SK-N-SH (cell line): ENCODE results near the gene ZMIZ1. TPM values are rescaled to one million over a fixed set of nuclear protein-coding genes. Genes with fewer than 3 reads are reported as not detected.
A peak's percentile ranks its signal among the peaks of the same experiment; 100 is the strongest.

ENCODE experiments used
- CTCF ChIA-PET: fragments of 300-600, 350-600 bp; formaldehyde crosslinking; extraction: SDS; loops from one replicate; lab custom pipeline; 2021; lab: Yijun Ruan, JAX
- POLR2A ChIA-PET: fragments of 350-600 bp; sonication (Branson Sonifier 250); formaldehyde crosslinking; extraction: SDS; loops from one replicate; lab custom pipeline; 2020; ENCODE audit warnings: antibody characterized with exemption, inconsistent platforms; lab: Yijun Ruan, JAX
- DNase-seq: peaks from one replicate; pipeline ENCODE4 v3.0.0; 2012
- H2AFZ ChIP-seq: fragments of 200-600 bp; sonication (generic); 2 replicates; pipeline ENCODE4 v1.8.1; 2016; ENCODE audit warnings: antibody characterized with exemption, mild to moderate bottlenecking, low read depth
- H3F3A ChIP-seq: fragments of 200-600 bp; sonication (generic); replicated peaks from 2 replicates; pipeline ENCODE3; 2016; ENCODE audit warnings: antibody characterized with exemption, mild to moderate bottlenecking; ENCODE audit not compliant: insufficient read depth
- H3K27ac ChIP-seq, 2 experiments: fragments of 200-500 bp in 1 of 2; fragments of 200-600 bp in 1 of 2; sonication (Bioruptor generic) in 1 of 2; sonication (generic), shearing (Covaris generic) in 1 of 2; 2 replicates each; pipeline versions ENCODE4 v1.5.1 to v1.6.1; 2014 to 2016; ENCODE audit warnings: low read depth in 2 of 2, inconsistent platforms in 1 of 2, low read length in 1 of 2, mild to moderate bottlenecking in 1 of 2, mixed read lengths in 1 of 2
- H3K27me3 ChIP-seq: fragments of 200-600 bp; sonication (generic), shearing (Covaris generic); 2 replicates; pipeline ENCODE4 v1.6.1; 2016; ENCODE audit warnings: mixed run types; ENCODE audit not compliant: insufficient read depth
- H3K36me3 ChIP-seq, 2 experiments: fragments of 200-500 bp in 1 of 2; fragments of 200-600 bp in 1 of 2; sonication (Bioruptor generic) in 1 of 2; sonication (generic) in 1 of 2; replicated peaks in 1 of 2; 2 replicates each; pipeline versions ENCODE3 to v1.5.1; 2014 to 2016; ENCODE audit warnings: low read length in 1 of 2, mild to moderate bottlenecking in 1 of 2; ENCODE audit not compliant: insufficient read depth in 2 of 2, control insufficient read depth in 1 of 2
- H3K4me1 ChIP-seq, 2 experiments: fragments of 200-500 bp in 1 of 2; fragments of 200-600 bp in 1 of 2; sonication (Bioruptor generic) in 1 of 2; sonication (generic), shearing (Covaris generic) in 1 of 2; 2 replicates each; pipeline versions ENCODE4 v1.5.1 to v1.6.1; 2014 to 2016; ENCODE audit warnings: low read depth in 1 of 2, low read length in 1 of 2, mixed run types in 1 of 2; ENCODE audit not compliant: insufficient read depth in 2 of 2, control insufficient read depth in 1 of 2
- H3K4me2 ChIP-seq: fragments of 200-600 bp; sonication (generic), shearing (Covaris generic); 2 replicates; pipeline ENCODE4 v1.6.1; 2017; ENCODE audit warnings: mixed run types
- H3K4me3 ChIP-seq, 2 experiments: fragments of 200-500 bp in 1 of 2; fragments of 200-600 bp in 1 of 2; sonication (Bioruptor generic) in 1 of 2; sonication (generic), shearing (Covaris generic) in 1 of 2; 2 replicates each; pipeline versions ENCODE4 v1.5.1 to v1.8.1; 2014 to 2016; ENCODE audit warnings: low read depth in 2 of 2, inconsistent platforms in 1 of 2, low read length in 1 of 2, mild to moderate bottlenecking in 1 of 2, mixed read lengths in 1 of 2, moderate library complexity in 1 of 2
- H3K79me2 ChIP-seq: fragments of 200-600 bp; sonication (generic); 2 replicates; pipeline ENCODE4 v1.8.1; 2017; ENCODE audit warnings: mild to moderate bottlenecking; ENCODE audit not compliant: insufficient read depth
- H3K9ac ChIP-seq: fragments of 200-600 bp; sonication (generic); 2 replicates; pipeline ENCODE4 v1.6.1; 2017; ENCODE audit warnings: mixed run types
- H3K9me2 ChIP-seq: fragments of 200-600 bp; sonication (generic); 2 replicates; pipeline ENCODE4 v1.6.1; 2017; ENCODE audit warnings: mixed run types
- H3K9me3 ChIP-seq: fragments of 200-600 bp; sonication (generic); 2 replicates; pipeline ENCODE4 v1.6.1; 2017; ENCODE audit warnings: mixed run types, mild to moderate bottlenecking, moderate library complexity
- H4K20me1 ChIP-seq: fragments of 200-600 bp; sonication (generic); 2 replicates; pipeline ENCODE4 v1.6.1; 2017; ENCODE audit warnings: mild to moderate bottlenecking, mixed run types; ENCODE audit not compliant: insufficient read depth
- CHD2 ChIP-seq: fragments of 150-350 bp; IDR thresholded peaks from 2 replicates; pipeline ENCODE4 v1.6.1; 2018; ENCODE audit warnings: low read length; ENCODE audit not compliant: partially characterized antibody
- ELF1 ChIP-seq: IDR thresholded peaks from 2 replicates; pipeline ENCODE4 v1.4.0; 2012
- FOSL2 ChIP-seq: IDR thresholded peaks from 2 replicates; pipeline ENCODE4 v1.4.0; 2012; ENCODE audit warnings: low read depth, mild to moderate bottlenecking, moderate library complexity, borderline replicate concordance
- FOXM1 ChIP-seq: IDR thresholded peaks from 2 replicates; pipeline ENCODE4 v1.4.0; 2012; ENCODE audit warnings: low read depth, mild to moderate bottlenecking
- GATA2 ChIP-seq: sonication (generic); formaldehyde crosslinking; IDR thresholded peaks from 2 replicates; pipeline ENCODE4 v1.5.0; 2020; ENCODE audit warnings: mild to moderate bottlenecking, missing genetic modification reagents
- MEF2A ChIP-seq: IDR thresholded peaks from 2 replicates; pipeline ENCODE4 v1.4.0; 2012; ENCODE audit warnings: low read depth, borderline replicate concordance
- MXI1 ChIP-seq: IDR thresholded peaks from 2 replicates; pipeline ENCODE4 v1.6.1; 2012; ENCODE audit warnings: mild to moderate bottlenecking, low read depth, low read length, improper control_type of control experiment
- NFIC ChIP-seq: IDR thresholded peaks from 2 replicates; pipeline ENCODE4 v1.4.0; 2012; ENCODE audit warnings: borderline replicate concordance
- PBX3 ChIP-seq: IDR thresholded peaks from 2 replicates; pipeline ENCODE4; 2012
- RXRA ChIP-seq: IDR thresholded peaks from 2 replicates; pipeline ENCODE4 v1.4.0; 2012; ENCODE audit warnings: low read depth, mild to moderate bottlenecking, borderline replicate concordance
- SIN3A ChIP-seq: IDR thresholded peaks from 2 replicates; pipeline ENCODE4 v1.6.1; 2012; ENCODE audit warnings: low read depth, mild to moderate bottlenecking, low read length, moderate library complexity, borderline replicate concordance
- USF1 ChIP-seq: IDR thresholded peaks from 2 replicates; pipeline ENCODE4 v1.4.0; 2012; ENCODE audit warnings: low read depth, borderline replicate concordance
- WGBS: methylation state at CpG from one replicate; pipeline ENCODE4 v1.1.6; 2017; ENCODE audit warnings: low lambda C conversion rate; 5-methylcytosine and 5-hydroxymethylcytosine counted together
- polyA plus RNA-seq, 3 experiments: library from polyadenylated mRNA; depleted of rRNA; stranded (reverse); fragments of >200 nt; gene quantifications; 2 replicates each; pipeline ENCODE4 v1.2.3, GENCODE V29; 2012
- TF ChIP-seq, protein P1 (sequence below): IDR thresholded peaks from 2 replicates; pipeline ENCODE4 v1.6.1; 2012; ENCODE audit warnings: mild to moderate bottlenecking, low read depth, low read length, moderate library complexity
- TF ChIP-seq, protein P2 (sequence below): IDR thresholded peaks from 2 replicates; pipeline ENCODE4 v1.4.0; 2012; ENCODE audit warnings: low read depth, borderline replicate concordance

The ZMIZ1 gene
- polyA plus RNA-seq, 1 of the 3 experiments (the other 2 are of a cell fraction): 23.5 TPM

DNA sequence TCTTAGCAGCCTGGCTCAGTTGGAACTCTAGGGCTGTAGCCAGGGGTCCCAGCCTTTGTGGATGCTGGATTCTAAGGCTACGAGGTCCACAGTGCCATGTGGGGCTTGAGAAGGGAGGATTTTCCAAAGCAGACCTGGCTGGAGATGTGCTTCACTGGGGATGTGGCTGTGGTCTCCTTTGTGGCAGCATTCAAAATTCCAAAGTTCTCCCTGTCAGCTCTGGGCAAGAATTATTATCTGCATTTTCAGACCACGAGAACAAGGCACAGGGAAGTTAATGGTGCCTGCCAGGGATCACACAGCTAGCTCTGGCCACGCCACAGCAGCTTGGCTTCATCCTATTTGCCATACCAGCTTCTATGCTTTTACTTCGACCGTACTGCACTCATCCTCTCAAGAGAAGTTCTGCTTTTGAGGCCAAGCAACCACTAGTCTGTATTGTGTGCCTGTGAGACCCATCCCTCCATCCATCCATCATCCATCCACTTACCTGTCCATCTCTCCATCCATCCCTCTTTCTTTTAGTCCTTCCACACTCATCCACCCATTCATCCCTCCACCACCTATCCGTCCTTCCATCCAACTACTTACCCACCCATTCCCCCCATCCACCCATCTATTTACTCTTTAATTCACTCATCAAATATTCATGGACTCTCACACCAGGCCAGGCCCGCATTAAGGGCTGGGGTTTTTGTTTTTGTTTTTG, 71.5 kb downstream of the ZMIZ1 start:
- POLR2A ChIA-PET: no interaction called here

GRCh38 chr10:79140855-79141254, 72.1 kb downstream of the ZMIZ1 start:
- peaks cover 9 to 25% of the 10 kb centered on the region in 2 experiments for H3K36me3 ChIP-seq
- H3K4me2 ChIP-seq: no peak overlapping the region
- CTCF ChIA-PET: no interaction called here
- H3K9ac ChIP-seq: no peak overlapping the region
- POLR2A ChIA-PET: no interaction called here
- peaks cover 17% of the 10 kb centered on the region for H4K20me1 ChIP-seq
- H3K27me3 ChIP-seq: no peaks in the 10 kb centered on the region
- no peak overlapping the region for H2AFZ ChIP-seq
- H3K9me2 ChIP-seq: no peaks in the 10 kb centered on the region
- H3K4me1 ChIP-seq: peaks cover 33 to 58% of the 10 kb centered on the region in 2 experiments; a peak in 3 of 4 replicates
- 90% methylated on average over 15 of the region's 15 CpGs for WGBS
- DNase-seq: no peak
- H3K9me3 ChIP-seq: no peaks in the 10 kb centered on the region
- H3K27ac ChIP-seq: peak overlapping the region in 1 of 2 experiments; percentile 58; a peak in 1 of 4 replicates
- no peak overlapping the region for H3K4me3 ChIP-seq
- H3K79me2 ChIP-seq: peaks cover 84% of the 10 kb centered on the region
- TF ChIP-seq RXRA: no peak
- TF ChIP-seq, protein P1, sequence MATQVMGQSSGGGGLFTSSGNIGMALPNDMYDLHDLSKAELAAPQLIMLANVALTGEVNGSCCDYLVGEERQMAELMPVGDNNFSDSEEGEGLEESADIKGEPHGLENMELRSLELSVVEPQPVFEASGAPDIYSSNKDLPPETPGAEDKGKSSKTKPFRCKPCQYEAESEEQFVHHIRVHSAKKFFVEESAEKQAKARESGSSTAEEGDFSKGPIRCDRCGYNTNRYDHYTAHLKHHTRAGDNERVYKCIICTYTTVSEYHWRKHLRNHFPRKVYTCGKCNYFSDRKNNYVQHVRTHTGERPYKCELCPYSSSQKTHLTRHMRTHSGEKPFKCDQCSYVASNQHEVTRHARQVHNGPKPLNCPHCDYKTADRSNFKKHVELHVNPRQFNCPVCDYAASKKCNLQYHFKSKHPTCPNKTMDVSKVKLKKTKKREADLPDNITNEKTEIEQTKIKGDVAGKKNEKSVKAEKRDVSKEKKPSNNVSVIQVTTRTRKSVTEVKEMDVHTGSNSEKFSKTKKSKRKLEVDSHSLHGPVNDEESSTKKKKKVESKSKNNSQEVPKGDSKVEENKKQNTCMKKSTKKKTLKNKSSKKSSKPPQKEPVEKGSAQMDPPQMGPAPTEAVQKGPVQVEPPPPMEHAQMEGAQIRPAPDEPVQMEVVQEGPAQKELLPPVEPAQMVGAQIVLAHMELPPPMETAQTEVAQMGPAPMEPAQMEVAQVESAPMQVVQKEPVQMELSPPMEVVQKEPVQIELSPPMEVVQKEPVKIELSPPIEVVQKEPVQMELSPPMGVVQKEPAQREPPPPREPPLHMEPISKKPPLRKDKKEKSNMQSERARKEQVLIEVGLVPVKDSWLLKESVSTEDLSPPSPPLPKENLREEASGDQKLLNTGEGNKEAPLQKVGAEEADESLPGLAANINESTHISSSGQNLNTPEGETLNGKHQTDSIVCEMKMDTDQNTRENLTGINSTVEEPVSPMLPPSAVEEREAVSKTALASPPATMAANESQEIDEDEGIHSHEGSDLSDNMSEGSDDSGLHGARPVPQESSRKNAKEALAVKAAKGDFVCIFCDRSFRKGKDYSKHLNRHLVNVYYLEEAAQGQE: no peak
- no peak for TF ChIP-seq GATA2 (CRISPR knock-in tag)
- no peak for TF ChIP-seq FOXM1
- TF ChIP-seq ELF1: no peak
- TF ChIP-seq MEF2A: no peak
- no peak for TF ChIP-seq MXI1
- TF ChIP-seq SIN3A: no peak
- no peak for TF ChIP-seq PBX3
- no peak for TF ChIP-seq FOSL2
- no peak for TF ChIP-seq USF1
- TF ChIP-seq, protein P2, sequence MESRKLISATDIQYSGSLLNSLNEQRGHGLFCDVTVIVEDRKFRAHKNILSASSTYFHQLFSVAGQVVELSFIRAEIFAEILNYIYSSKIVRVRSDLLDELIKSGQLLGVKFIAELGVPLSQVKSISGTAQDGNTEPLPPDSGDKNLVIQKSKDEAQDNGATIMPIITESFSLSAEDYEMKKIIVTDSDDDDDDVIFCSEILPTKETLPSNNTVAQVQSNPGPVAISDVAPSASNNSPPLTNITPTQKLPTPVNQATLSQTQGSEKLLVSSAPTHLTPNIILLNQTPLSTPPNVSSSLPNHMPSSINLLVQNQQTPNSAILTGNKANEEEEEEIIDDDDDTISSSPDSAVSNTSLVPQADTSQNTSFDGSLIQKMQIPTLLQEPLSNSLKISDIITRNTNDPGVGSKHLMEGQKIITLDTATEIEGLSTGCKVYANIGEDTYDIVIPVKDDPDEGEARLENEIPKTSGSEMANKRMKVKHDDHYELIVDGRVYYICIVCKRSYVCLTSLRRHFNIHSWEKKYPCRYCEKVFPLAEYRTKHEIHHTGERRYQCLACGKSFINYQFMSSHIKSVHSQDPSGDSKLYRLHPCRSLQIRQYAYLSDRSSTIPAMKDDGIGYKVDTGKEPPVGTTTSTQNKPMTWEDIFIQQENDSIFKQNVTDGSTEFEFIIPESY: no peak
- TF ChIP-seq CHD2: no peak
- TF ChIP-seq NFIC: no peak
- peaks cover 15% of the 10 kb centered on the region for H3F3A ChIP-seq

More for the DNA sequence above, 71.5 kb downstream of the ZMIZ1 start:
- Histone ChIP-seq H2AFZ (no peak overlapping the region), H3K27me3 (no peaks in the 10 kb centered on the region), H3K9me2 (no peaks in the 10 kb centered on the region), H3K27ac (peak overlapping the region in 1 of 2 experiments; percentile 58; a peak in 1 of 4 replicates), H3K9ac (no peak overlapping the region), H3K4me2 (no peak overlapping the region), H3K9me3 (no peaks in the 10 kb centered on the region), H3K79me2 (peaks cover 84% of the 10 kb centered on the region), H4K20me1 (peaks cover 19% of the 10 kb centered on the region), H3K4me3 (no peak overlapping the region), H3K36me3 (peaks cover 9 to 25% of the 10 kb centered on the region in 2 experiments), H3K4me1 (peaks cover 33 to 58% of the 10 kb centered on the region in 2 experiments; a peak in 3 of 4 replicates), H3F3A (peaks cover 11% of the 10 kb centered on the region)
- 95% methylated on average over 7 of the region's 7 CpGs for WGBS
- CTCF ChIA-PET: interaction anchor here (1.2 to 2.6 kb wide), 2 partner anchors 17 to 56 kb away, joined by 3 to 16 read pairs; no protein-coding TSS in a partner anchor
- DNase-seq: no peak
- TF ChIP-seq SIN3A: no peak
